ENCODE measurements around the gene ATP13A3. TPM values are rescaled to one million over a fixed set of nuclear protein-coding genes. Genes with fewer than 3 reads are reported as not detected.

The ATP13A3 gene
- total and polyA plus RNA-seq, 9 of the 15 experiments (the other 6 are each of a cell fraction or from before 2014, with no cell fraction given), result 16.6 to 135 (median 86.6) TPM

- peak; percentile 100 for TF ChIP-seq MEIS2 (IDR thresholded peaks at IDR 0.05; ENCODE audit: partially characterized antibody)
- TF ChIP-seq, protein P1, sequence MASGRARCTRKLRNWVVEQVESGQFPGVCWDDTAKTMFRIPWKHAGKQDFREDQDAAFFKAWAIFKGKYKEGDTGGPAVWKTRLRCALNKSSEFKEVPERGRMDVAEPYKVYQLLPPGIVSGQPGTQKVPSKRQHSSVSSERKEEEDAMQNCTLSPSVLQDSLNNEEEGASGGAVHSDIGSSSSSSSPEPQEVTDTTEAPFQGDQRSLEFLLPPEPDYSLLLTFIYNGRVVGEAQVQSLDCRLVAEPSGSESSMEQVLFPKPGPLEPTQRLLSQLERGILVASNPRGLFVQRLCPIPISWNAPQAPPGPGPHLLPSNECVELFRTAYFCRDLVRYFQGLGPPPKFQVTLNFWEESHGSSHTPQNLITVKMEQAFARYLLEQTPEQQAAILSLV (tag; IDR thresholded peaks at IDR 0.05), result no peak
- TF ChIP-seq RCOR1 (IDR thresholded peaks at IDR 0.05; ENCODE audit: borderline replicate concordance in 1 of 2, low read depth in 2 of 2, low read length in 2 of 2), result peak; percentile 45 to 96; a peak in 3 of 4 replicates
- TF ChIP-seq ZNF41 (CRISPR knock-in tag; conservative IDR thresholded peaks at IDR 0.05), result no peak
- peak; percentile 61 for TF ChIP-seq MYC (IDR thresholded peaks at IDR 0.05; ENCODE audit: low read depth, low read length)
- no peak for TF ChIP-seq MYC (CRISPR knock-in tag; IDR thresholded peaks at IDR 0.05; ENCODE audit: borderline replicate concordance, low read depth)
- TF ChIP-seq SMAD2 (IDR thresholded peaks at IDR 0.05; ENCODE audit: low read depth, low read length), result no peak
- peak; percentile 97 for TF ChIP-seq ESRRA (IDR thresholded peaks at IDR 0.05; ENCODE audit: borderline replicate concordance, low read depth)
- no peak; the same call in 1 of the 2 replicates for TF ChIP-seq DMBX1 (CRISPR knock-in tag; IDR thresholded peaks at IDR 0.05; ENCODE audit: borderline replicate concordance)
- TF ChIP-seq ATF1 (CRISPR knock-in tag; IDR thresholded peaks at IDR 0.05), result no peak
- TF ChIP-seq ATF1 (tag; IDR thresholded peaks at IDR 0.05), result peak; percentile 27; the same call in 1 of the 2 replicates
- TF ChIP-seq, protein P2, sequence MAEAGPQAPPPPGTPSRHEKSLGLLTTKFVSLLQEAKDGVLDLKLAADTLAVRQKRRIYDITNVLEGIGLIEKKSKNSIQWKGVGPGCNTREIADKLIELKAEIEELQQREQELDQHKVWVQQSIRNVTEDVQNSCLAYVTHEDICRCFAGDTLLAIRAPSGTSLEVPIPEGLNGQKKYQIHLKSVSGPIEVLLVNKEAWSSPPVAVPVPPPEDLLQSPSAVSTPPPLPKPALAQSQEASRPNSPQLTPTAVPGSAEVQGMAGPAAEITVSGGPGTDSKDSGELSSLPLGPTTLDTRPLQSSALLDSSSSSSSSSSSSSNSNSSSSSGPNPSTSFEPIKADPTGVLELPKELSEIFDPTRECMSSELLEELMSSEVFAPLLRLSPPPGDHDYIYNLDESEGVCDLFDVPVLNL (CRISPR knock-in tag; IDR thresholded peaks at IDR 0.05; ENCODE audit: low read depth), result no peak
- peak; percentile 60; the same call in 1 of the 2 replicates for TF ChIP-seq CXXC5 (CRISPR knock-in tag; IDR thresholded peaks at IDR 0.05)
- TF ChIP-seq GABPA (tag; conservative IDR thresholded peaks at IDR 0.05; ENCODE audit: low read depth), result peak; percentile 50; the same call in 1 of the 2 replicates
- no peak for TF ChIP-seq ETV1 (tag; conservative IDR thresholded peaks at IDR 0.05; ENCODE audit: low read depth)
- no peak for TF ChIP-seq TEAD1 (CRISPR knock-in tag; IDR thresholded peaks at IDR 0.05)
- no peak for TF ChIP-seq SMARCA5 (IDR thresholded peaks at IDR 0.05)
- TF ChIP-seq RBM14 (IDR thresholded peaks at IDR 0.05; ENCODE audit: borderline replicate concordance, insufficient read depth, low read depth, low read length), result no peak
- TF ChIP-seq, protein P3, sequence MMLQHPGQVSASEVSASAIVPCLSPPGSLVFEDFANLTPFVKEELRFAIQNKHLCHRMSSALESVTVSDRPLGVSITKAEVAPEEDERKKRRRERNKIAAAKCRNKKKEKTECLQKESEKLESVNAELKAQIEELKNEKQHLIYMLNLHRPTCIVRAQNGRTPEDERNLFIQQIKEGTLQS (IDR thresholded peaks at IDR 0.05), result peak; percentile 16; the same call in 1 of the 2 replicates
- TF ChIP-seq, protein P3 (CRISPR knock-in tag; conservative IDR thresholded peaks at IDR 0.05), result no peak
- TF ChIP-seq RERE (CRISPR knock-in tag; IDR thresholded peaks at IDR 0.05; ENCODE audit: borderline replicate concordance), result no peak
These were observed 10.0 kb downstream of the ATP13A3 start (continued) for GRCh38 chr3:194476784-194477183.
